HEK293 (cell line): ENCODE measurements around the gene C1QL1.

Experiments used
- CTCF ChIA-PET: fragments of 350-600 bp; formaldehyde crosslinking; extraction: SDS; loops from one replicate; lab custom pipeline; 2021; ENCODE audit warnings: antibody characterized with exemption; lab: Yijun Ruan, JAX
- POLR2A ChIA-PET: fragments of 300-600 bp; formaldehyde crosslinking; extraction: SDS; loops from one replicate; lab custom pipeline; 2020; ENCODE audit warnings: antibody characterized with exemption, inconsistent platforms; lab: Yijun Ruan, JAX
- H3K27ac ChIP-seq: fragments of 200-500 bp; sonication (Bioruptor generic); 2 replicates; pipeline ENCODE4 v1.5.1; 2014; ENCODE audit warnings: low read depth, low read length, control low read depth, inconsistent platforms; ENCODE audit errors: extremely low read depth
- H3K36me3 ChIP-seq, 2 experiments: fragments of 200-500 bp in 1 of 2; sonication (Bioruptor generic) in 1 of 2; 1 replicate in 1 of 2; 2 replicates in 1 of 2; pipeline ENCODE4 v1.5.1; 2014 to 2017; ENCODE audit warnings: inconsistent platforms in 2 of 2, low read length in 2 of 2; ENCODE audit not compliant: control insufficient read depth in 2 of 2, insufficient read depth in 1 of 2
- H3K4me1 ChIP-seq: fragments of 200-500 bp; sonication (Bioruptor generic); 2 replicates; pipeline ENCODE4 v1.5.1; 2014; ENCODE audit warnings: mild to moderate bottlenecking, low read length, inconsistent platforms; ENCODE audit not compliant: control insufficient read depth, insufficient read depth
- H3K4me3 ChIP-seq: 2 replicates; pipeline ENCODE4 v1.5.1; 2011; ENCODE audit warnings: low read depth, mild to moderate bottlenecking, control low read depth, low read length, moderate library complexity
- H3K9me3 ChIP-seq: fragments of 200-500 bp; sonication (Bioruptor generic); 2 replicates; pipeline ENCODE4 v1.5.1; 2014; ENCODE audit warnings: low read depth, low read length, inconsistent platforms; ENCODE audit not compliant: control insufficient read depth, insufficient read depth
- FEZF1 ChIP-seq: fragments of 450-650 bp; formaldehyde crosslinking; IDR thresholded peaks from 2 replicates; pipeline ENCODE4 v1.5.1; 2016; ENCODE audit warnings: missing biosample characterization, missing genetic modification characterization
- MYNN ChIP-seq: fragments of 450-650 bp; formaldehyde crosslinking; IDR thresholded peaks from 2 replicates; pipeline ENCODE4 v1.5.1; 2016; ENCODE audit warnings: missing biosample characterization, missing genetic modification characterization, borderline replicate concordance
- SETDB1 ChIP-seq: IDR thresholded peaks from one replicate; pipeline ENCODE4 v1.6.1; 2017; ENCODE audit warnings: mild to moderate bottlenecking, low read length, moderate library complexity, mixed read lengths; ENCODE audit not compliant: insufficient read length
- TCF7L2 ChIP-seq: IDR thresholded peaks from 2 replicates; pipeline ENCODE4 v1.6.1; 2011; ENCODE audit warnings: low read depth, mild to moderate bottlenecking, inconsistent platforms, low read length, moderate library complexity, borderline replicate concordance
- TSHZ1 ChIP-seq: fragments of 450-650 bp; formaldehyde crosslinking; IDR thresholded peaks from 2 replicates; pipeline ENCODE4 v1.5.1; 2016; ENCODE audit warnings: missing biosample characterization, missing genetic modification characterization, borderline replicate concordance
- YY1 ChIP-seq: fragments of 450-650 bp; formaldehyde crosslinking; IDR thresholded peaks from 2 replicates; pipeline ENCODE4 v1.5.1; 2018; ENCODE audit warnings: missing biosample characterization, missing genetic modification characterization
- ZNF280D ChIP-seq: fragments of 450-650 bp; formaldehyde crosslinking; IDR thresholded peaks from 2 replicates; pipeline ENCODE4 v1.5.1; 2016; ENCODE audit warnings: missing biosample characterization, missing genetic modification characterization
- ZNF37A ChIP-seq: fragments of 450-650 bp; IDR thresholded peaks from 2 replicates; pipeline ENCODE4 v1.5.1; 2018; ENCODE audit warnings: missing biosample characterization, missing genetic modification characterization
- ZNF391 ChIP-seq: fragments of 450-650 bp; formaldehyde crosslinking; IDR thresholded peaks from 2 replicates; pipeline ENCODE4 v1.5.1; 2016; ENCODE audit warnings: low read depth, missing biosample characterization, missing genetic modification characterization, borderline replicate concordance
- ZNF398 ChIP-seq: fragments of 450-650 bp; formaldehyde crosslinking; IDR thresholded peaks from 2 replicates; pipeline ENCODE4 v1.5.1; 2017; ENCODE audit warnings: missing biosample characterization, missing genetic modification characterization
- ZNF518A ChIP-seq: fragments of 450-650 bp; formaldehyde crosslinking; conservative IDR thresholded peaks from 2 replicates; pipeline ENCODE4 v1.5.1; 2016; ENCODE audit warnings: low read depth, missing biosample characterization, missing genetic modification characterization
- ZNF571 ChIP-seq: fragments of 450-650 bp; formaldehyde crosslinking; IDR thresholded peaks from 2 replicates; pipeline ENCODE4 v1.5.0; 2017; ENCODE audit warnings: missing biosample characterization, missing genetic modification characterization
- ZNF623 ChIP-seq: fragments of 450-650 bp; formaldehyde crosslinking; IDR thresholded peaks from 2 replicates; pipeline ENCODE4 v1.5.1; 2016; ENCODE audit warnings: missing biosample characterization, missing genetic modification characterization
- ZNF629 ChIP-seq: fragments of 450-650 bp; formaldehyde crosslinking; IDR thresholded peaks from 2 replicates; pipeline ENCODE4 v1.5.1; 2017; ENCODE audit warnings: missing biosample characterization, missing genetic modification characterization
- ZSCAN18 ChIP-seq: fragments of 450-650 bp; formaldehyde crosslinking; IDR thresholded peaks from 2 replicates; pipeline ENCODE4 v1.5.1; 2016; ENCODE audit warnings: missing biosample characterization, missing genetic modification characterization

The C1QL1 gene

GRCh38 chr17:44990994-44991393 lies 22.9 kb upstream of the C1QL1 start:
- CTCF ChIA-PET, result interaction anchor here (0.6 to 4.3 kb wide), 7 partner anchors 10 to 1045 kb away, joined by 3 to 28 read pairs (median 4); no protein-coding TSS in a partner anchor
- TF ChIP-seq ZNF623 (tag by site-specific recombination) (no peak), ZNF37A (tag by site-specific recombination) (no peak), FEZF1 (tag by site-specific recombination) (no peak), TCF7L2 (no peak), ZSCAN18 (tag by site-specific recombination) (no peak), ZNF398 (tag by site-specific recombination) (no peak)
- H3K27ac ChIP-seq, result no peak overlapping the region
- H3K9me3 ChIP-seq, result no peaks in the 10 kb centered on the region
- POLR2A ChIA-PET, result no interaction called here
- H3K36me3 ChIP-seq, result no peaks in the 10 kb centered on the region
- H3K4me1 ChIP-seq, result no peaks in the 10 kb centered on the region
- no peak overlapping the region for H3K4me3 ChIP-seq

- Histone ChIP-seq H3K36me3 (no peaks in the 10 kb centered on the region), H3K27ac (no peak overlapping the region), H3K4me1 (no peaks in the 10 kb centered on the region), H3K9me3 (no peaks in the 10 kb centered on the region), H3K4me3 (no peak overlapping the region)
- no peak for TF ChIP-seq ZNF571 (tag by site-specific recombination)
- TF ChIP-seq ZNF280D, result no peak
- TF ChIP-seq YY1, result no peak
- no peak for TF ChIP-seq ZNF518A (tag by site-specific recombination)
- no peak for TF ChIP-seq ZNF629 (tag by site-specific recombination)
- no peak for TF ChIP-seq MYNN
- TF ChIP-seq SETDB1, result no peak
- TF ChIP-seq ZNF391 (tag by site-specific recombination), result no peak
- no peak for TF ChIP-seq TSHZ1 (tag by site-specific recombination)
- CTCF ChIA-PET, result interaction anchor here (0.9 to 1.5 kb wide), 4 partner anchors 9 to 146 kb away, joined by 3 to 6 read pairs (median 4); partner anchors contain the start of gene ACBD4
- POLR2A ChIA-PET, result no interaction called here
These were observed 21.5 kb upstream of the C1QL1 start for GRCh38 chr17:44989552-44990138.
